BE2C (cell line): ENCODE results near the gene ATP6V0D1.

Experiments used
- DNase-seq: peaks from one replicate; pipeline ENCODE4 v3.0.0-alpha.2; 2020
- H3K27me3 ChIP-seq: fragments of 250-450 bp; sonication (Bioruptor Pico); 2 replicates; pipeline ENCODE4 v1.5.1; 2020; ENCODE audit warnings: mild to moderate bottlenecking
- H3K36me3 ChIP-seq: fragments of 250-450 bp; sonication (Bioruptor Pico); 2 replicates; pipeline ENCODE4 v1.5.1; 2020; ENCODE audit warnings: mild to moderate bottlenecking
- H3K4me1 ChIP-seq: fragments of 250-450 bp; sonication (Bioruptor Pico); 2 replicates; pipeline ENCODE4 v1.5.1; 2020
- H3K4me3 ChIP-seq: 2 replicates; pipeline ENCODE4 v1.5.1; 2011; ENCODE audit warnings: low read depth, low read length
- H3K9me3 ChIP-seq: fragments of 250-450 bp; sonication (Bioruptor Pico); 2 replicates; pipeline ENCODE4 v1.5.1; 2020
- CTCF ChIP-seq: IDR thresholded peaks from 2 replicates; pipeline ENCODE4 v1.5.1; 2012; ENCODE audit warnings: mild to moderate bottlenecking, low read depth, low read length

ATP6V0D1 gene

GRCh38 chr16:67456391-67457081 lies 24.4 kb downstream of the ATP6V0D1 start:
- Histone ChIP-seq H3K27me3 (no peaks in the 10 kb centered on the region), H3K9me3 (no peaks in the 10 kb centered on the region), H3K36me3 (0 out of 2 replicates have a peak, but pooled peaks cover 7% of the 10 kb centered on the region), H3K4me3 (no peak overlapping the region), H3K4me1 (no peaks in the 10 kb centered on the region)
- TF ChIP-seq CTCF: peak; percentile 54
- peak; percentile 45 for DNase-seq

GRCh38 chr16:67454852-67455251 lies 26.1 kb downstream of the ATP6V0D1 start:
- Histone ChIP-seq H3K4me1 (no peaks in the 10 kb centered on the region), H3K4me3 (no peak overlapping the region), H3K36me3 (0 out of 2 replicates have a peak, but pooled peaks cover 7% of the 10 kb centered on the region), H3K9me3 (no peaks in the 10 kb centered on the region), H3K27me3 (no peaks in the 10 kb centered on the region)
- no peak for TF ChIP-seq CTCF
- DNase-seq: no peak

- Histone ChIP-seq H3K4me3 (no peak overlapping the region), H3K9me3 (no peaks in the 10 kb centered on the region), H3K36me3 (peaks cover 7% of the 10 kb centered on the region; the same call in 1 of the 2 replicates), H3K27me3 (no peaks in the 10 kb centered on the region), H3K4me1 (no peaks in the 10 kb centered on the region)
- no peak for TF ChIP-seq CTCF
- no peak for DNase-seq
These were observed 26.9 kb downstream of the ATP6V0D1 start for GRCh38 chr16:67454104-67454503.

GRCh38 chr16:67451704-67452435 lies 29.1 kb downstream of the ATP6V0D1 start:
- no peak for DNase-seq
- Histone ChIP-seq H3K4me1 (no peaks in the 10 kb centered on the region), H3K9me3 (no peaks in the 10 kb centered on the region), H3K36me3 (peaks cover 14% of the 10 kb centered on the region; the same call in 1 of the 2 replicates), H3K4me3 (no peak overlapping the region), H3K27me3 (no peaks in the 10 kb centered on the region)
- no peak for TF ChIP-seq CTCF

- peaks cover 14% of the 10 kb centered on the region; the same call in 1 of the 2 replicates for H3K36me3 ChIP-seq
- no peaks in the 10 kb centered on the region for H3K9me3 ChIP-seq
- TF ChIP-seq CTCF: no peak
- no peak overlapping the region for H3K4me3 ChIP-seq
- H3K4me1 ChIP-seq: no peaks in the 10 kb centered on the region
- no peaks in the 10 kb centered on the region for H3K27me3 ChIP-seq
- DNase-seq: no peak
These were observed 29.8 kb downstream of the ATP6V0D1 start for GRCh38 chr16:67451061-67451703.
